ENCODE results near the gene CELSR3. TPM values are rescaled to one million over a fixed set of nuclear protein-coding genes. Genes with fewer than 3 reads are reported as not detected.

The CELSR3 gene
- total RNA-seq, 1 donor from 2014 or later, result 162 TPM

DNA sequence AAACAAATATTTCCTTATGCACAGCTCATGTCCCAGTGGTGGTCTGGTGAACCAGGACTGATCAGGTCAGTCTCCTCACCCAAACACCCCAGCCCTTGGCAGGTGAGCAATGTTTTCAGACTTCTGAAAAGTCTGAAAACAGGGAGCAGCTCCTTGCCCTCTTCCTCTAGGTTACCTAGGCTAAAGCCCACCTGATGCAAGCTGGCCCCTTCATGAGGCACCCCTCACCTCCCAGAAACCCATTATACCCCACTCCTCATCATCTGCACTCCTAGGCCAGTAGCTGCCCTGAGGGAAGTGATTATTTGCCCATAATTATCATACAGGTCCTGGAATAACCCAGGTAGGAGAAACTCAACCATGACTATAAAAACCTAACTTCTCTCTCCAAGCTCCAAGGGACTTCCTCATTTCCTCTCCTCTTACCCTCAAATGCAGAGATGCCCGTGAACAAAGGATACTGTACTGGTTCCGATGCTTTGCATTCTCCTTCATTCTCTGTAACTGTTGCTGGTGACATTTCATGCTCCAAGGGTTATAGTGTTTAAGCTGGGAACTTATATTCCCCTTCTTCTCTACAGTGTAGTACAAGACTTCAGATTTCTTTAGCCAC lies 28.3 kb upstream of the CELSR3 start:
- peak overlapping the region; percentile 43 for H3K27ac Mint-ChIP-seq (ENCODE audit: unreplicated experiment)
- peaks cover 9% of the 10 kb centered on the region for H3K27me3 Mint-ChIP-seq (ENCODE audit: unreplicated experiment)
- no peak for DNase-seq

DNA sequence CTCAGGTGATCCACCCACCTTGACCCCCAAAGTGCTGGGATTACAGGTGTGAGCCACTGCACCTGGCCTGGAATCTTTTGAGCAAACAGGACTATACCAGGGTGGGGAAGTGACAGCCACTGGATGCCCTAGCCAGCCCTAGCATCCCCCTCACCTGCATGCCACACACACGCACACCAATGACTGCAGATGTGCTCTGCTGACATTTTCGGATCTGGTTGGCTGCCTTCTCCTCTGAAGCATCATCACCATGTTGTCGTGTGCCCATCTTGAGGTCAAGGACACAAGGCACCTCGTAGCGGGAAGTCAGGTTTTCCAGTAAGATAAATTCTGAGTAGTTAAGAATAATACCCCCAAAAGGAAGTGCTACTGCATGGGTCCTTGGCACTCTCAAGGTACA lies 26.7 kb upstream of the CELSR3 start:
- Mint-ChIP-seq H3K4me3 (ENCODE audit: unreplicated experiment) (no peak overlapping the region), H3K27ac (ENCODE audit: unreplicated experiment) (no peak overlapping the region), H3K9me3 (ENCODE audit: unreplicated experiment) (peaks cover 9% of the 10 kb centered on the region), H3K27me3 (ENCODE audit: unreplicated experiment) (peaks cover 10% of the 10 kb centered on the region), H3K4me1 (ENCODE audit: low read depth, unreplicated experiment) (peaks cover 11% of the 10 kb centered on the region), H3K36me3 (ENCODE audit: unreplicated experiment) (peaks cover 7% of the 10 kb centered on the region)
- DNase-seq, result no peak
- TF ChIP-seq, protein P1, sequence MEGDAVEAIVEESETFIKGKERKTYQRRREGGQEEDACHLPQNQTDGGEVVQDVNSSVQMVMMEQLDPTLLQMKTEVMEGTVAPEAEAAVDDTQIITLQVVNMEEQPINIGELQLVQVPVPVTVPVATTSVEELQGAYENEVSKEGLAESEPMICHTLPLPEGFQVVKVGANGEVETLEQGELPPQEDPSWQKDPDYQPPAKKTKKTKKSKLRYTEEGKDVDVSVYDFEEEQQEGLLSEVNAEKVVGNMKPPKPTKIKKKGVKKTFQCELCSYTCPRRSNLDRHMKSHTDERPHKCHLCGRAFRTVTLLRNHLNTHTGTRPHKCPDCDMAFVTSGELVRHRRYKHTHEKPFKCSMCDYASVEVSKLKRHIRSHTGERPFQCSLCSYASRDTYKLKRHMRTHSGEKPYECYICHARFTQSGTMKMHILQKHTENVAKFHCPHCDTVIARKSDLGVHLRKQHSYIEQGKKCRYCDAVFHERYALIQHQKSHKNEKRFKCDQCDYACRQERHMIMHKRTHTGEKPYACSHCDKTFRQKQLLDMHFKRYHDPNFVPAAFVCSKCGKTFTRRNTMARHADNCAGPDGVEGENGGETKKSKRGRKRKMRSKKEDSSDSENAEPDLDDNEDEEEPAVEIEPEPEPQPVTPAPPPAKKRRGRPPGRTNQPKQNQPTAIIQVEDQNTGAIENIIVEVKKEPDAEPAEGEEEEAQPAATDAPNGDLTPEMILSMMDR (IDR thresholded peaks at IDR 0.05; ENCODE audit: partially characterized antibody, unreplicated experiment), result no peak

More for the DNA sequence above, 28.3 kb upstream of the CELSR3 start:
- TF ChIP-seq, protein P1 (IDR thresholded peaks at IDR 0.05; ENCODE audit: partially characterized antibody, unreplicated experiment), result no peak
- Mint-ChIP-seq H3K9me3 (ENCODE audit: unreplicated experiment) (peaks cover 16% of the 10 kb centered on the region), H3K4me3 (ENCODE audit: unreplicated experiment) (no peak overlapping the region), H3K36me3 (ENCODE audit: unreplicated experiment) (peaks cover 12% of the 10 kb centered on the region), H3K4me1 (ENCODE audit: low read depth, unreplicated experiment) (peaks cover 18% of the 10 kb centered on the region)

DNA sequence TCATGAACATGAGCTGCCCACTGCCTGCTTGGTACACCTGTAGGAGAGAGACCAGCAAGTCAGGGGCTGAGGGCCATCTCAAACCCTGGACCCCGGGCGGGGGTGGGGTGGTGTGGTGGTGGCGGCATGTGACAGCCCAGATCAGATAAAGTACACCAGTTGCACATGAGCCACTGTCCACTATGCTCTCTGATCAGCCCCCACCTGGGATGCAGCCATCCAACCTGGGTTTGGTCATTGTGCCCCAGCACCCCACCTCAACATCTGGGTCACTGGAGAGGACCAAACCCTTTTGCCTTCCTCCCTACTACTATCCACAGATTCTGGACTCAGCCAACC lies 26.0 kb upstream of the CELSR3 start:
- Mint-ChIP-seq H3K4me3 (ENCODE audit: unreplicated experiment) (no peak overlapping the region), H3K27ac (ENCODE audit: unreplicated experiment) (no peak overlapping the region), H3K4me1 (ENCODE audit: low read depth, unreplicated experiment) (peaks cover 15% of the 10 kb centered on the region), H3K36me3 (ENCODE audit: unreplicated experiment) (peaks cover 7% of the 10 kb centered on the region), H3K27me3 (ENCODE audit: unreplicated experiment) (peaks cover 10% of the 10 kb centered on the region), H3K9me3 (ENCODE audit: unreplicated experiment) (peaks cover 9% of the 10 kb centered on the region)
- DNase-seq, result no peak
- TF ChIP-seq, protein P1 (IDR thresholded peaks at IDR 0.05; ENCODE audit: partially characterized antibody, unreplicated experiment), result no peak

DNA sequence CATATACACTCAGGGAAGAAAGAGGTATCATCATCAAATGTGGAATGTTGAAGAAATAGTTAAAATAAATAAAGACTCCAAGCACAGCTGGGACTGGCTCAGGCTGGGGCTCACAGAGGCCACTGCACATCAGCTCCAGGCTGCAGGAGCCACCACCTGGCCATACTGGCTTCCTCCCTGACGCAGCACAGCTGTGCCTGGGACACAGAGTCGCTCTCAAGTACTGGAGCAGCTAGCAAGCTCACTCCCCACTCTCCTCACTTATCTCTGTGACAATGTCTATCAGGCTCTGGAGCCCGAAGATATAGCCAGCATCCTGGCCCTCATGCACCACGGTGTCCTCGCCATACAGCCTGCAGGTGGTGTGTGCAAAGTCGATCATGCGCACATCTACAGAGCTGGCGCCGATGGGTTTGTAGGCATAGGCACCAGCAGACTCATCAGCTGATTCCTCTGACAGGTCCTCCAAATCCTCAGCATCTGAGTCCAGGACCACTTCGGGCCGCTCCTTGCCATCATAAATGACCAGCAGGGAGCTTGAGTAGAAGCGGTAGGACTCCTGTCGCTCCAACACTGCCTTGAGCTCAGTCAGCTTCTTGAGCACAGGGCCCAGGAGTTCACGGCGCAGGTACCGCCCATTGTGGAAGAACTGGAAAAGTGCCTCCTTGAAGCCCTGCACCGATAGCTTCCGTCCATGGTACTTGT lies 25.5 kb upstream of the CELSR3 start:
- H3K36me3 Mint-ChIP-seq (ENCODE audit: unreplicated experiment), result peaks cover 7% of the 10 kb centered on the region
- peak overlapping the region; percentile 20 for H3K27ac Mint-ChIP-seq (ENCODE audit: unreplicated experiment)
- TF ChIP-seq, protein P1 (IDR thresholded peaks at IDR 0.05; ENCODE audit: partially characterized antibody, unreplicated experiment), result no peak
- H3K4me3 Mint-ChIP-seq (ENCODE audit: unreplicated experiment), result no peak overlapping the region
- H3K4me1 Mint-ChIP-seq (ENCODE audit: low read depth, unreplicated experiment), result peaks cover 15% of the 10 kb centered on the region
- H3K9me3 Mint-ChIP-seq (ENCODE audit: unreplicated experiment), result peaks cover 9% of the 10 kb centered on the region
- DNase-seq, result no peak
- H3K27me3 Mint-ChIP-seq (ENCODE audit: unreplicated experiment), result peaks cover 10% of the 10 kb centered on the region

DNA sequence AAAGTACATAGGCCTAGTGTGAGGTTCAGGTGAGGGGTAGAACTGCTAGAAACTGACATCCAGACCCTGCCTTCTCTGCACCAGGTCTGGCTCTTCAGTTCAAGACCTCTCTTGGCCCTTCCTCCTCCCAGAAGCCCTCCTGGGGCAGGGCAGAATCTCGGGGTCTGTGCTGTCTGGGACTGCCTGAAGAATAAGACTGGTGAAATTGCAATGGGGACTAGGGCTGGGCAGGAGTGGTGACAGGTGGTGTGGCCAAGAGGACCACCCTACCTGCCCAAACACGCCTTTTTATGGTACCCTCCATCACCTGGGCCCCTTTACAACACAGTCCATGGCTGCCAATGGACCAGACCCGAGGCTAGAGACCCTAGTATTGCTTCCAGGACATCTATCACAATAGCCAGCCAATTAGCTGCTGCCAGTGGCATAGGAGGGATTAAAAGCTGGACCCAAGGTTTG lies 24.6 kb upstream of the CELSR3 start:
- Mint-ChIP-seq H3K27me3 (ENCODE audit: unreplicated experiment) (peaks cover 9% of the 10 kb centered on the region), H3K36me3 (ENCODE audit: unreplicated experiment) (peaks cover 7% of the 10 kb centered on the region), H3K4me3 (ENCODE audit: unreplicated experiment) (no peak overlapping the region), H3K27ac (ENCODE audit: unreplicated experiment) (peak overlapping the region; percentile 28), H3K4me1 (ENCODE audit: low read depth, unreplicated experiment) (peaks cover 13% of the 10 kb centered on the region), H3K9me3 (ENCODE audit: unreplicated experiment) (peaks cover 7% of the 10 kb centered on the region)
- TF ChIP-seq, protein P1 (IDR thresholded peaks at IDR 0.05; ENCODE audit: partially characterized antibody, unreplicated experiment), result no peak
- no peak for DNase-seq

Measured in glutamatergic neuron (in vitro differentiated cells).